Osteoblast (primary cell): Measurements from ENCODE around the gene CLTA. TPM values are rescaled to one million over a fixed set of nuclear protein-coding genes. Genes with fewer than 3 reads are reported as not detected.
"Not testable (repeated sequence)": the region's sequence is repeated elsewhere in the genome, so short reads cannot be mapped to it uniquely, and the experiment has no call there.

ENCODE experiments used
- DNase-seq: peaks from one replicate; pipeline ENCODE4 v3.0.0; 2011; ENCODE audit warnings: low spot score, mixed read lengths; ENCODE audit not compliant: insufficient read length; ENCODE audit errors: missing footprints
- H2AFZ ChIP-seq: 2 replicates; pipeline ENCODE4 v1.6.0; 2011; ENCODE audit warnings: mild to moderate bottlenecking, low read length
- H3K27ac ChIP-seq: 2 replicates; pipeline ENCODE4 v1.5.1; 2011; ENCODE audit warnings: mild to moderate bottlenecking, low read depth, low read length, moderate library complexity
- H3K27me3 ChIP-seq: 2 replicates; pipeline ENCODE4 v1.6.0; 2012; ENCODE audit warnings: mild to moderate bottlenecking, control low read depth, inconsistent platforms, low read length, moderate library complexity; ENCODE audit not compliant: insufficient read depth
- H3K36me3 ChIP-seq: 2 replicates; pipeline ENCODE4 v1.5.1; 2011; ENCODE audit warnings: mild to moderate bottlenecking, low read length, control low read depth, moderate library complexity; ENCODE audit not compliant: insufficient read depth
- H3K4me1 ChIP-seq: 2 replicates; pipeline ENCODE4 v1.5.1; 2011; ENCODE audit warnings: mild to moderate bottlenecking, low read length, control low read depth, moderate library complexity; ENCODE audit not compliant: insufficient read depth
- H3K4me2 ChIP-seq: 2 replicates; pipeline ENCODE4 v1.6.0; 2011; ENCODE audit warnings: mild to moderate bottlenecking, low read length; ENCODE audit not compliant: insufficient read depth
- H3K4me3 ChIP-seq: fragments of 200-600 bp; sonication (generic); 3 replicates; pipeline ENCODE4 v1.5.1; 2012; ENCODE audit warnings: mild to moderate bottlenecking, low read length, inconsistent platforms; ENCODE audit not compliant: insufficient read depth
- H3K79me2 ChIP-seq: 2 replicates; pipeline ENCODE4 v1.6.0; 2012; ENCODE audit warnings: mild to moderate bottlenecking, low read length, control low read depth, inconsistent platforms; ENCODE audit not compliant: insufficient read depth
- H3K9me3 ChIP-seq: 2 replicates; pipeline ENCODE4 v1.5.1; 2011; ENCODE audit warnings: low read depth, low read length, control low read depth
- H4K20me1 ChIP-seq: 2 replicates; pipeline ENCODE4 v1.6.0; 2012; ENCODE audit warnings: mild to moderate bottlenecking, low read length, control low read depth; ENCODE audit not compliant: insufficient read depth
- total RNA-seq: library from RNA; depleted of rRNA; stranded (reverse); fragments of >200 nt; gene quantifications from 2 replicates; pipeline ENCODE4 v1.2.3, GENCODE V29; 2012
- TF ChIP-seq, protein P1 (sequence below): IDR thresholded peaks from 2 replicates; pipeline ENCODE4 v1.5.1; 2011; ENCODE audit warnings: mild to moderate bottlenecking, low read depth, low read length, moderate library complexity; ENCODE audit errors: extremely low read depth

CLTA gene
- total RNA-seq, 1 donor, result 262 TPM

DNA sequence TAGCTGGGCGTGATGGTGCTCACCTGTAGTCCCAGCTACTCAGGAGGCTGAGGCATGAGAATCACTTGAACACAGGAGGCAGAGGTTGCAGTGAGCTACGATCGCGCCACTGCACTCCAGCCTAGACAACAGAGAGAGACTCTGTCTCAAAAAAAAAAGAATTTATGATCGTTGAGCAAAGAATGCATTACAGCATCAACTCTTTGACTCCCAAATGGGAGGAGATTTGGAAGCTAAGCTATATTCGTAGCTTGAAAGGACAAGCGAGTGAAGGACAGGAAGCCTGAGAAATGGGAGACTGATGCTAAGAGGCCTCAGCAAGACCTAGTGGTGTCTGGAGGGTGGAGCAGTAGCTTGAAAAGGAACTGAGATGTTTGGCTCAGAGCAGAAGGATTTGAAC, 31.8 kb upstream of the CLTA start:
- Histone ChIP-seq H3K4me3 (no peak overlapping the region), H3K4me1 (peaks cover 58% of the 10 kb centered on the region), H3K27me3 (no peaks in the 10 kb centered on the region), H3K79me2 (no peaks in the 10 kb centered on the region), H3K27ac (peak overlapping the region; percentile 55), H2AFZ (no peak overlapping the region), H3K4me2 (no peak overlapping the region), H3K36me3 (peaks cover 8% of the 10 kb centered on the region), H4K20me1 (no peaks in the 10 kb centered on the region), H3K9me3 (no peaks in the 10 kb centered on the region)
- TF ChIP-seq, protein P1, sequence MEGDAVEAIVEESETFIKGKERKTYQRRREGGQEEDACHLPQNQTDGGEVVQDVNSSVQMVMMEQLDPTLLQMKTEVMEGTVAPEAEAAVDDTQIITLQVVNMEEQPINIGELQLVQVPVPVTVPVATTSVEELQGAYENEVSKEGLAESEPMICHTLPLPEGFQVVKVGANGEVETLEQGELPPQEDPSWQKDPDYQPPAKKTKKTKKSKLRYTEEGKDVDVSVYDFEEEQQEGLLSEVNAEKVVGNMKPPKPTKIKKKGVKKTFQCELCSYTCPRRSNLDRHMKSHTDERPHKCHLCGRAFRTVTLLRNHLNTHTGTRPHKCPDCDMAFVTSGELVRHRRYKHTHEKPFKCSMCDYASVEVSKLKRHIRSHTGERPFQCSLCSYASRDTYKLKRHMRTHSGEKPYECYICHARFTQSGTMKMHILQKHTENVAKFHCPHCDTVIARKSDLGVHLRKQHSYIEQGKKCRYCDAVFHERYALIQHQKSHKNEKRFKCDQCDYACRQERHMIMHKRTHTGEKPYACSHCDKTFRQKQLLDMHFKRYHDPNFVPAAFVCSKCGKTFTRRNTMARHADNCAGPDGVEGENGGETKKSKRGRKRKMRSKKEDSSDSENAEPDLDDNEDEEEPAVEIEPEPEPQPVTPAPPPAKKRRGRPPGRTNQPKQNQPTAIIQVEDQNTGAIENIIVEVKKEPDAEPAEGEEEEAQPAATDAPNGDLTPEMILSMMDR, result no peak
- peak; percentile 75 for DNase-seq

DNA sequence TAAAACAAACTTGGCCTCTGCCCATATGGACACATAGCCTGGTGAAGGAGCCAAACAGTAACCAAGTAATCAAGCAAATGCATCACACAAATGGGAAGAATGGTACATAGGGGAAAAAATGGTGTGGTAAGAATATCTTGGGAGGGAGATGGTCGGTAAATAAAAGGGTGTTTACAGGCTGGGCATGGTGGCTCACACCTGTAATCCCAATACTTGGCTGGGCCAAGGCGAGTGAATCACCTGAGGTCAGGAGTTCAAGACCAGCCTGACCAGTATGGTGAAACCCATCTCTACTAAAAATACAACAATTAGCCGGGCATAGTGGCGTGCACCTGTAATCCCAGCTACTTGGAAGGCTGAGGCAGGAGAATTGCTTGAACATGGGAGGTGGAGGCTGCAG, 31.2 kb upstream of the CLTA start:
- H2AFZ ChIP-seq, H3K27me3 ChIP-seq, H3K4me3 ChIP-seq, H3K4me2 ChIP-seq, H3K36me3 ChIP-seq, H3K9me3 ChIP-seq, H3K79me2 ChIP-seq, H4K20me1 ChIP-seq, DNase-seq: not testable (repeated sequence)
- H3K4me1 ChIP-seq, result peaks cover 59% of the 10 kb centered on the region
- peak overlapping the region; percentile 55 for H3K27ac ChIP-seq

DNA sequence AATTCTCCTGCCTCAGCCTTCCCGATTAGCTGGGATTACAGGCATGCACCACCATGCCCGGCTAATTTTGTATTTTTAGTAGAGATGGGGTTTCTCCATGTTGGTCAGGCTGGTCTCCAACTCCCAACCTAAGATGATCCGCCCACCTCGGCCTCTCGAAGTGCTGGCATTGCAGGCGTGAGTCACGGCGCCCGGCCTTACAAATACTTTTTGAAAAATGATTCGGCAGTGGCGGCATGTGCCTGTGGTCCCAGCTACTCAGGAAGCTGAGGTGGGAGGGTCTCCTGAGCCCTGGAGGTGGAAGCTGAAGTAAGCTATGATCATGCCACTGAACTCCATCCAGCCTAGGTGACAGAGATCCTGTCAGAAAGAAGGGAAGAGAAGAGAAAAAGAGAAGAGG, 30.6 kb upstream of the CLTA start:
- H3K4me2 ChIP-seq, H3K27me3 ChIP-seq, H3K4me3 ChIP-seq, H2AFZ ChIP-seq, H3K36me3 ChIP-seq, DNase-seq, H3K9me3 ChIP-seq, H3K79me2 ChIP-seq, H4K20me1 ChIP-seq: not testable (repeated sequence)
- Histone ChIP-seq H3K27ac (peak overlapping the region; percentile 60), H3K4me1 (peaks cover 59% of the 10 kb centered on the region)

DNA sequence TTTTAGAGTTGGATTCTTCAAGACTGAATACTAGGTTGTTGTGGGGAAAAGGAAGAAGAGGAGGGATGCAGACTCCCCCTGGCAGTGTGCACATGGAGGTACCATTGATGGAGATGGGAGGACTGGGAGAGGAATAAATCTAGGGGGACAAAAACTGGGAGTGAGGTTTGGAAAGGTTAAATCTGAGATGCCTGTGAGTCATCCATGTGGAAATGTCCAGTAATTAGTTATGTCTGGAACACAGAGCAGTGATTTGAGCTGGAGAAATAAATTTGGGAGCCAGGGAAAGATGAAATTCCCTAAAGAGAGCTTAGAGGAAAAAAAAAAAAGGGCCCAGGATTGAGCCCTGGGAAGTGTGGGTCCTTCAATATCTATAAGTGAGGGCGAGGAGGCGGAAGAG, 29.5 kb upstream of the CLTA start:
- peak; percentile 25 for DNase-seq
- H2AFZ ChIP-seq, result no peak overlapping the region
- H3K27ac ChIP-seq, result peak overlapping the region; percentile 71
- H3K4me3 ChIP-seq, result no peak overlapping the region
- TF ChIP-seq, protein P1, result no peak
- H3K9me3 ChIP-seq, result no peaks in the 10 kb centered on the region
- H4K20me1 ChIP-seq, result no peaks in the 10 kb centered on the region
- H3K4me1 ChIP-seq, result peaks cover 66% of the 10 kb centered on the region
- H3K36me3 ChIP-seq, result peaks cover 6% of the 10 kb centered on the region
- H3K4me2 ChIP-seq, result no peak overlapping the region
- no peaks in the 10 kb centered on the region for H3K79me2 ChIP-seq
- H3K27me3 ChIP-seq, result no peaks in the 10 kb centered on the region

DNA sequence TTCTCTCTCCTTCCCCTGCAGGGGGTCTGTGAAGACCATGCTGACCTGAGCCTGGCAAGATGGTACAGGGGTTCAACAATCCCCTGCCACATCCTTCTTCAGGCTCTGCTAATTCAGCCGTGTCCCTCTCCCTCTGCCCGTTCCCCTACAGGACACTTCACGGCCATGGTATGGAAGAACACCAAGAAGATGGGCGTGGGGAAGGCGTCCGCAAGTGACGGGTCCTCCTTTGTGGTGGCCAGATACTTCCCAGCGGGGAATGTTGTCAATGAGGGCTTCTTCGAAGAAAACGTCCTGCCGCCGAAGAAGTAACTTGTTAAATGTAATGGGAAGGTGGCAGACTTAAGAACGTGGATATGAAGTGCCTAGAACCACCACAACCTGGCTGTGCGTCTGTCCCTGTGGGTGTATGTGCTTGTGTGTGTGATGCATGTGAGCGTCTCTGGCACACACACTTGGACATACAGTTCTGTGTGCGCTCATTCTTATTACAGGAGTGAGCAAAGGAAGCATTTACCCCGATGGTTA, 28.4 kb upstream of the CLTA start:
- no peak overlapping the region for H3K4me2 ChIP-seq
- no peak overlapping the region for H3K4me3 ChIP-seq
- no peaks in the 10 kb centered on the region for H3K79me2 ChIP-seq
- H4K20me1 ChIP-seq, result no peaks in the 10 kb centered on the region
- DNase-seq, result no peak
- H3K9me3 ChIP-seq, result no peaks in the 10 kb centered on the region
- H3K27ac ChIP-seq, result peak overlapping the region; percentile 78
- H3K36me3 ChIP-seq, result no peaks in the 10 kb centered on the region
- no peak overlapping the region for H2AFZ ChIP-seq
- no peaks in the 10 kb centered on the region for H3K27me3 ChIP-seq
- H3K4me1 ChIP-seq, result peaks cover 66% of the 10 kb centered on the region
- TF ChIP-seq, protein P1, result no peak
